SK-N-MC (cell line): Measurements from ENCODE around the gene ID3.

Experiments
- DNase-seq: peaks from one replicate; pipeline ENCODE4 v3.0.0-alpha.2; 2011; ENCODE audit warnings: low read depth, low spot score
- H3K27ac ChIP-seq: fragments of 200-600 bp; sonication (generic); 2 replicates; pipeline ENCODE4 v1.5.1; 2016; ENCODE audit warnings: mixed run types
- H3K36me3 ChIP-seq: fragments of 200-600 bp; sonication (generic); 2 replicates; pipeline ENCODE4 v1.6.1; 2017; ENCODE audit warnings: antibody characterized with exemption, low read length, mixed read lengths; ENCODE audit not compliant: insufficient read depth
- H3K4me3 ChIP-seq: fragments of 200-600 bp; sonication (generic); 2 replicates; pipeline ENCODE4 v1.5.1; 2016
- H3K9ac ChIP-seq: fragments of 200-600 bp; sonication (generic); 2 replicates; pipeline ENCODE4 v1.8.0; 2017; ENCODE audit warnings: mixed run types, mixed read lengths; ENCODE audit not compliant: insufficient read length
- H3K9me3 ChIP-seq: fragments of 200-600 bp; sonication (generic); 2 replicates; pipeline ENCODE4 v1.6.1; 2017; ENCODE audit warnings: low read depth, mild to moderate bottlenecking, antibody characterized with exemption, low read length, moderate library complexity, mixed read lengths
- EZH2 ChIP-seq: fragments of 200-600 bp; sonication (generic); IDR thresholded peaks from one replicate; pipeline ENCODE4 v1.6.1; 2017; ENCODE audit warnings: antibody characterized with exemption
- FOXP2 ChIP-seq: optimal IDR thresholded peaks from 2 replicates; pipeline ENCODE3; 2011; ENCODE audit warnings: mild to moderate bottlenecking, moderate library complexity; ENCODE audit not compliant: insufficient read depth; ENCODE audit errors: extremely low read length, control extremely low read depth
- POLR2AphosphoS5 ChIP-seq: IDR thresholded peaks from 2 replicates; pipeline ENCODE4 v1.6.1; 2012; ENCODE audit warnings: mild to moderate bottlenecking, low read depth, low read length, borderline replicate concordance

ID3 gene

DNA sequence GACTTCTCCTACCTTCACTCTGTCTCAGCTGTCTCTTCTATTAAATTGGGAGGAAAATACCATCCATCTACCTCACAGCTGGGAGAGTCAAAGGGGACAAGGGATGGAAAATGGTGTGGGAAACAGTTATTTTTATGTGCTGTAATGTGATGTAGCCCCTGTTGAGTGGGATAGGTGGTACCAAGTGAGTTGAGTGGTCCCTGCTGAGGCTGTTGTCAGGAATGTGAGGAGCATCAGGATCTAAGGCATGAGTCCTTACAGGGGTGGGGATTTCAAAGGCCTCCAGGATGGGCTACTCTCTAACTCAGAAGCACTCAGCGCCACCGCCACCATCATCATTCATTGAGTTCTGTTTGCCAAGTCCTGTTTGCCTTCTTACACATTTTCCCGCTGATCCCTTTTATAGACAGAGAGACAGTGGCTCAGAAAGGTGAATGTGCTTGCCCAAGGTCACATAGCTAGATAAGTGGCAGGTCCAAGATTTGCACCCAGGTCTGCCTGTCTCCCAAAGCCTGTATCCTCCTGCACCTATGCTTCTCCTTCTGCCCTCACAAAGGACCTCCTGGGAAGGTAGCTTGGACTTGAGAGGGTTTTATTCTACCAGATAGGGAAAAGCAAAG, 4.6 kb upstream of the ID3 start:
- Histone ChIP-seq H3K4me3 (no peak overlapping the region), H3K27ac (peak overlapping the region; percentile 100), H3K9me3 (no peaks in the 10 kb centered on the region), H3K9ac (no peak overlapping the region), H3K36me3 (peaks cover 3% of the 10 kb centered on the region)
- no peak for DNase-seq
- TF ChIP-seq FOXP2 (no peak), EZH2 (no peak), POLR2AphosphoS5 (no peak)

DNA sequence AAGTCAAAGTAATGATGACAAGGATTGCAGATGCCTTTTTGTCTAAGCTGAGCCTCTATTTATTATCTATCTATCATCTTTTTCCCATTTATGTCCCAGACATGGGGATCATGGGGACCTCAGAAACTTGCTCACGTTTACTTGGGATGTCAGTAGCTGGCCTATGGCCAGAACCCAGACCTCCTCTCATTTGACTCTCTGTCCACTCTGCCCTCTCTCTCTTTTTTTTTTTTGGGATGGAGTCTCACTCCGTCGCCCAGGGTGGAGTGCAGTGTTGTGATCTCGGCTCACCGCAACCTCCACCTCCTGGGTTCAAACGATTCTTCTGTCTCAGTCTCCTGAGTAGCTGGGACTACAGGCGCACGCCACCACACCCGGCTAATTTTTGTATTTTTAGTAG, 3.7 kb upstream of the ID3 start:
- H3K9me3 ChIP-seq, result no peaks in the 10 kb centered on the region
- peak overlapping the region; percentile 55 for H3K9ac ChIP-seq
- H3K4me3 ChIP-seq, result peak overlapping the region; percentile 99
- no peak for DNase-seq
- peak overlapping the region; percentile 100 for H3K27ac ChIP-seq
- TF ChIP-seq POLR2AphosphoS5 (no peak), FOXP2 (no peak), EZH2 (no peak)
- H3K36me3 ChIP-seq, result peaks cover 11% of the 10 kb centered on the region

DNA sequence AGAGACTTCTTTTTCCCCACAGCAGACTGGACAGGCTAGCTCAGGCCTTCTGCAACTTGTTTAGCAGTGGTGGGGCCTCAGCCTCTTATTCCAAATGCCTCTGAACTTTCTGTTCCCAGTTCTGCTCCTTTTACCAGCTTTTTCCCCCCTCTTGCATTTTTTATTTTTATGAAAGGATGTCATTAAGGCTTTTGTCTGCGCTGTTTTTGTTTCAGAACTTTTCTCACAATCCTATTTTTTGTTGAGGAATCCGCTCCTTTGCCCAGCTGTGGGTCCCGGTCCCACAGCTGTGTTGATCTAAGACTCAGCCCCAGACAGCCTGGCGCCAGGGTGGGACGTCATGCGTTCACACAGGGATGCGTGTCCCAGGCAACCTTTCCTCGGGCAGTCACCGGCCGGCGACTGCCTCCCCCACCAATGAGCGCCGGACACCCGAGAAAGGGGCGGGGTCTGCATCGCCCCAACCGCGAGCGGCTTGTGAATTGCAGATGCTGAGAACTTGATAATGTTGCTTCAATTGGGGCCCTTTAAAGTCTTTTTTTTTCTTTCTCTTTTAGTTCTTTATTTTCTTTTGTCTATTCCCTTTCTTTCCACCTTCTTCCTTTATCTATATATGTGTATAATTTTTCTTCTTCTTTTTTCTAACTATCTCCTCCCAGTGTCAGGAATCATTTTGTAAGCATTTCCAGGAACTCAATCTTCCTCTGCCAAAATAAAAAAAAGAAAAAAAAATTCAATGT, 3.0 kb upstream of the ID3 start:
- Histone ChIP-seq H3K27ac (peak overlapping the region; percentile 100), H3K9me3 (no peaks in the 10 kb centered on the region), H3K4me3 (peak overlapping the region; percentile 99), H3K9ac (peak overlapping the region; percentile 78), H3K36me3 (peaks cover 18% of the 10 kb centered on the region)
- peak; percentile 57 for TF ChIP-seq POLR2AphosphoS5
- no peak for TF ChIP-seq EZH2
- TF ChIP-seq FOXP2, result peak; percentile 92
- peak; percentile 83 for DNase-seq

DNA sequence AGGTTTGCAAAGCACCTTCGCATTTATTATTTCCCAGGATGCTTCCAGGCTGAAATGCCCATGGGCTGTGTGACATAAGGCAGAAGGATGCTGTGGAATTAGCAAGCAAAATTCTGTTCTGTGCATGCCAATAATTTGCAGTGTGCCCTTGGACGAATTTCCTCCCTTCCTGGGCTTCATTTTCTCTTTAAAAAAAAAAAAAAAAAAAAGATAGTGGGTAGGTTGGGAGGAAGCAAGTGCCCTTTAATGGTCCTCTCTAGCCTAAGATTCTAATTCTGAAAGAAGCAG, 2.5 kb upstream of the ID3 start:
- H3K4me3 ChIP-seq, result peak overlapping the region; percentile 99
- no peak for TF ChIP-seq EZH2
- TF ChIP-seq POLR2AphosphoS5, result 0 out of 2 replicates have a peak, but pooled peaks have one; percentile 29
- H3K9me3 ChIP-seq, result no peaks in the 10 kb centered on the region
- peak overlapping the region; percentile 78 for H3K9ac ChIP-seq
- H3K36me3 ChIP-seq, result peaks cover 24% of the 10 kb centered on the region
- H3K27ac ChIP-seq, result peak overlapping the region; percentile 100
- no peak for DNase-seq

DNA sequence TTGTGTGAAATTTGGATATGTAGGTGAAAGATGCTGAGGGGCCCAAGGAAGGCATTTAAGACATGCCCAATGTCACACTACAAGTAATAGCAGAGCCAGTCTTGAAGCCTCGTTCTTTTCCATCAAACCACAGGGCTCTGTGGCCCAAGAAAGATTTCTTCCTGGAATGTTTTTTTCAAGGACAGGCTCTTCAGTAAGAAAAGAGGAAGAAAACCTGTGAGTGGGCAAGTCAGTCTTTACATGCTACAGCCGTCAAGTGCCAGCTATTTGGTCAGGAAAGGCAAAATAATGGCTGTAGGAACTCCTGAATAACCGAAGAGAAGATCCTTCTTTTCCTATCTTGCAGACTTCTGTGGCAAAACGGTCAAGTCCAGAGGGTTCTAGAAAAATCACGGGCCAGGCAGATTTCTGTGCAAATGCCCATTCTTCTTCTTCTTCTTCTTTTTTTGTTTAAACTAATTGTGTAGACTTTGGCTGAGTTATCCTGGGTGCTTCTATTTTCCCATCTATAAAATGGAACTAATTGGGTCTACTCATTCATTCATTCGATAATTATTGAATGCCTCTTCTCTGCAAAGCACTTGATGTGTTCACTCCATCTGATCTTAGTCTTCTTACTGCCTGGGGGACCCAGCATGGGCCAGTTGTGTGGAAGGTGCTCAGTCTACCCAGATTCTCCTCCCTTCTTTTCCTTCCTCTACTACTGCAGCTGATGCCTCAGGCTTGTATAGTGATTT, 1.9 kb upstream of the ID3 start:
- Histone ChIP-seq H3K4me3 (peak overlapping the region; percentile 99), H3K9me3 (no peaks in the 10 kb centered on the region), H3K36me3 (peaks cover 27% of the 10 kb centered on the region), H3K27ac (peak overlapping the region; percentile 100), H3K9ac (peak overlapping the region; percentile 78)
- no peak for DNase-seq
- TF ChIP-seq POLR2AphosphoS5 (no peak), FOXP2 (no peak), EZH2 (no peak)

DNA sequence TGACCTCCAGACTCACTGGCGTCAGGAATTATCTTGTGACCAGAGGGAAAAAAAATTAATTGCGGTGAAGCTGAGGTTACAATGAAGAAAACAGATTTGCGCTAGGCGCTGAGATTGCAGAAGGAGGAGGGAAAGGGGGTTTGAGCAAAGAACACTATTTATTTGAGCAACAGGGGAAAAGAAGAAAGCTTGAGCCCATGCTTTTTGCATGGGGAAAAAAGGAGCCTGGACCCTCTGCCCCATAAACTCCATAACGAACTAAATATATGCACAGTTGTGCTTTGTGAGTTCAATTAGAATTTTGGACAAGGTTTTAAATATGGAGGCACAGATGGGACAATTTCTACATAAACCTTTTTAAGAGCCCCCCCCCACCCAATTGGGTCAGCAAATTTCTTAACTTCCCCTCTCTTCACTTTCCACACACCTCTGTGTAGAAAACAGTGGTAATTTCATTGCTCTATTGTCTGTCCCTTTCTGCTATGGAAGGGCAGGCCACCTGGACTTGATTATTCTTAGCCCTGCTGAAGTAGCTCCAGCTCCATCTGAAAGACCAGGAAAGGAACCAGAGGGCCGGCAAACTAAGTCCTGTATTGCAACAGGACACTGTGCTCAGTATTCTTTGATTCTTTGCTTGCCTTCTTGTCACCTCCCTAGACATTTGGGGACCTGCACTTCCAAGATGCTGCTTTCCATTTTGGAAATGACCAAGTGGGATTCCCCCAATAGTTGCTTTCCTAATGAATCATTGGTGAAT, 862 bp upstream of the ID3 start:
- DNase-seq, result peak; percentile 89
- peak overlapping the region; percentile 99 for H3K4me3 ChIP-seq
- H3K9ac ChIP-seq, result peak overlapping the region; percentile 89
- H3K9me3 ChIP-seq, result no peaks in the 10 kb centered on the region
- peaks cover 27% of the 10 kb centered on the region for H3K36me3 ChIP-seq
- TF ChIP-seq EZH2, result no peak
- TF ChIP-seq POLR2AphosphoS5, result no peak; the same call in 1 of the 2 replicates
- TF ChIP-seq FOXP2, result no peak
- H3K27ac ChIP-seq, result peak overlapping the region; percentile 100

DNA sequence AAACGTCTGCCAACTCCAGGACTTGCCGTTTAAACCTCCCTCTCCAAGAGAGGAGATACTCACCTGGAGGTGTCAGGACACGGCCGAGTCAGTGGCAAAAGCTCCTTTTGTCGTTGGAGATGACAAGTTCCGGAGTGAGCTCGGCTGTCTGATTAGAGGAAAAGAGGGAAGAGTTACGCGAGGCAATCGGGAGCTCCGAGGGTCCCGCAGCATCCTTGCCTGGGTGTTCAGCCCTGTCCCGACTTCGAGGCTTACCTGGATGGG, 497 bp downstream of the ID3 start:
- H3K36me3 ChIP-seq, result peaks cover 27% of the 10 kb centered on the region
- no peaks in the 10 kb centered on the region for H3K9me3 ChIP-seq

More for the DNA sequence above, 497 bp downstream of the ID3 start:
- DNase-seq, result no peak
- Histone ChIP-seq H3K9ac (peak overlapping the region; percentile 89), H3K4me3 (peak overlapping the region; percentile 99), H3K27ac (peak overlapping the region; percentile 100)
- no peak for TF ChIP-seq POLR2AphosphoS5
- no peak for TF ChIP-seq FOXP2
- no peak for TF ChIP-seq EZH2
